Calu3 (cell line): ENCODE data around the gene OGDH. TPM values are rescaled to one million over a fixed set of nuclear protein-coding genes. Genes with fewer than 3 reads are reported as not detected.

Experiments used
- BruUV-seq: library from RNA; stranded (reverse); fragments of 400-500 nt; replicated peaks from 2 replicates; lab custom pipeline; 2021; lab: Mats Ljungman, UMichigan
- CTCF ChIA-PET: fragments of 300-600 bp; sonication (Branson Sonifier 250); formaldehyde crosslinking; loops from one replicate; lab custom pipeline; 2022; ENCODE audit warnings: antibody characterized with exemption; lab: Charles Lee
- DNase-seq: peaks from one replicate; pipeline ENCODE4 v3.0.0; 2022
- H3K27ac Mint-ChIP-seq: one replicate; pipeline ENCODE4 v1.8.0; 2022; ENCODE audit warnings: mixed read lengths; ENCODE audit not compliant: unreplicated experiment
- H3K27me3 Mint-ChIP-seq: one replicate; pipeline ENCODE4 v1.8.0; 2022; ENCODE audit warnings: mixed read lengths; ENCODE audit not compliant: unreplicated experiment
- H3K36me3 Mint-ChIP-seq: one replicate; pipeline ENCODE4 v1.8.0; 2022; ENCODE audit warnings: mild to moderate bottlenecking, moderate library complexity, mixed read lengths; ENCODE audit not compliant: insufficient read depth, unreplicated experiment
- H3K4me1 Mint-ChIP-seq: one replicate; pipeline ENCODE4 v1.8.0; 2022; ENCODE audit warnings: mild to moderate bottlenecking, low read depth, mixed read lengths; ENCODE audit not compliant: unreplicated experiment
- H3K4me3 Mint-ChIP-seq: one replicate; pipeline ENCODE4 v1.8.0; 2022; ENCODE audit warnings: mild to moderate bottlenecking, low read depth, moderate library complexity, mixed read lengths; ENCODE audit not compliant: unreplicated experiment
- H3K9me3 Mint-ChIP-seq: one replicate; pipeline ENCODE4 v1.8.0; 2022; ENCODE audit warnings: low read depth, mixed read lengths; ENCODE audit not compliant: unreplicated experiment
- intact Hi-C: fragments of 100-400 bp; cut with micrococcal nuclease; formaldehyde crosslinking; loops from one replicate; pipeline ENCODE4 v1.10.0; 2022; ENCODE audit not compliant: unreplicated experiment
- total RNA-seq: library from RNA; stranded (reverse); gene quantifications from 2 replicates; pipeline ENCODE4 v1.2.3, GENCODE V29; 2022
- TF ChIP-seq, protein P1 (sequence below): fragments of 200-600 bp; IDR thresholded peaks from one replicate; pipeline ENCODE4 v1.8.0; 2022; ENCODE audit warnings: antibody characterized with exemption; ENCODE audit not compliant: unreplicated experiment

OGDH gene
- total RNA-seq, 1 experiment from 2014 or later, result 100 TPM

DNA sequence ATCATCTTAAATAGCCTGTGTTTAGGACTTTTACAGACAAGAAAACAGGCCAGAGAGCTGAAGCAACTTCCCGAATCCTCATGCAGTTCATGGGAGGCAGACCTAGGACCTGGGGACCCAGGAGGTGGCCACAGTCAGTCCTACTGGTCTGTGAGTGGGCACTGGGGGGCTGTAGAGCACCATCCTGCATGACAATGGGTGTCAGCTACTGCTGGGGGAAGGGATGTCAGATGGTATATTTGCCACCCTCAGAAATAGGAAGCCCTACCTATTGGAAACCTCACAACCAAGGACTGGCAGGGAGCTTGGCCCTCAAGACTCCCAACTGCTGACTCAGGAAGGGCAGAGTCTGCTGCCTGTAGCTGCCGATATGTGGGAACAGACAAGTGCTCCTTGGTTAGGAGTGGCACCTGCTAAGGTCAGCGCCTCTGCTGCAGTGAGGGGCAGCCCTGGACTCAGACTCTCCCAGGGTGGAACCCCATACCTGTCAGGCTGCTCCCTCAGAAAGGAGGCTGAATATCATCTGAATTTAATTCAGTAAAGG, 29.7 kb downstream of the OGDH start:
- DNase-seq, result no peak
- no peaks in the 10 kb centered on the region for H3K27me3 Mint-ChIP-seq
- H3K4me1 Mint-ChIP-seq, result peaks cover 87% of the 10 kb centered on the region
- TF ChIP-seq, protein P1, sequence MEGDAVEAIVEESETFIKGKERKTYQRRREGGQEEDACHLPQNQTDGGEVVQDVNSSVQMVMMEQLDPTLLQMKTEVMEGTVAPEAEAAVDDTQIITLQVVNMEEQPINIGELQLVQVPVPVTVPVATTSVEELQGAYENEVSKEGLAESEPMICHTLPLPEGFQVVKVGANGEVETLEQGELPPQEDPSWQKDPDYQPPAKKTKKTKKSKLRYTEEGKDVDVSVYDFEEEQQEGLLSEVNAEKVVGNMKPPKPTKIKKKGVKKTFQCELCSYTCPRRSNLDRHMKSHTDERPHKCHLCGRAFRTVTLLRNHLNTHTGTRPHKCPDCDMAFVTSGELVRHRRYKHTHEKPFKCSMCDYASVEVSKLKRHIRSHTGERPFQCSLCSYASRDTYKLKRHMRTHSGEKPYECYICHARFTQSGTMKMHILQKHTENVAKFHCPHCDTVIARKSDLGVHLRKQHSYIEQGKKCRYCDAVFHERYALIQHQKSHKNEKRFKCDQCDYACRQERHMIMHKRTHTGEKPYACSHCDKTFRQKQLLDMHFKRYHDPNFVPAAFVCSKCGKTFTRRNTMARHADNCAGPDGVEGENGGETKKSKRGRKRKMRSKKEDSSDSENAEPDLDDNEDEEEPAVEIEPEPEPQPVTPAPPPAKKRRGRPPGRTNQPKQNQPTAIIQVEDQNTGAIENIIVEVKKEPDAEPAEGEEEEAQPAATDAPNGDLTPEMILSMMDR, result no peak
- no TSS peak for BruUV-seq
- CTCF ChIA-PET, result interaction anchor here (4.0 kb wide), 1 partner anchor 30 kb away, joined by 23 read pairs; the partner anchor contains the start of gene OGDH
- intact Hi-C loops, result loop anchor here (5.0 kb wide), 1 partner anchor 49 kb away; no protein-coding TSS in a partner anchor
- peak overlapping the region; percentile 27 for H3K27ac Mint-ChIP-seq
- H3K9me3 Mint-ChIP-seq, result no peaks in the 10 kb centered on the region
- H3K4me3 Mint-ChIP-seq, result no peak overlapping the region
- H3K36me3 Mint-ChIP-seq, result peaks cover 67% of the 10 kb centered on the region

- peaks cover 78% of the 10 kb centered on the region for H3K4me1 Mint-ChIP-seq
- peak overlapping the region; percentile 22 for H3K27ac Mint-ChIP-seq
- no peak for DNase-seq
- no peaks in the 10 kb centered on the region for H3K27me3 Mint-ChIP-seq
- TF ChIP-seq, protein P1, result no peak
- peaks cover 69% of the 10 kb centered on the region for H3K36me3 Mint-ChIP-seq
- H3K9me3 Mint-ChIP-seq, result no peaks in the 10 kb centered on the region
- BruUV-seq, result no TSS peak
- intact Hi-C loops, result loop anchor here (5.0 kb wide), 1 partner anchor 50 kb away; no protein-coding TSS in a partner anchor
- no peak overlapping the region for H3K4me3 Mint-ChIP-seq
- CTCF ChIA-PET, result interaction anchor here (4.0 kb wide), 1 partner anchor 31 kb away, joined by 23 read pairs; the partner anchor contains the start of gene OGDH
These were observed 30.5 kb downstream of the OGDH start for GRCh38 chr7:44636926-44637325.

GRCh38 chr7:44637788-44638594, 31.6 kb downstream of the OGDH start:
- DNase-seq, result peak; percentile 82
- Mint-ChIP-seq H3K36me3 (peaks cover 66% of the 10 kb centered on the region), H3K4me3 (peak overlapping the region; percentile 33), H3K27ac (peak overlapping the region; percentile 94), H3K9me3 (no peaks in the 10 kb centered on the region), H3K27me3 (no peaks in the 10 kb centered on the region), H3K4me1 (peaks cover 75% of the 10 kb centered on the region)
- intact Hi-C loops, result loop anchor here (2.0 to 5.0 kb wide), 3 partner anchors 31 to 113 kb away; partner anchors contain the start of gene OGDH
- TF ChIP-seq, protein P1, result no peak
- no TSS peak for BruUV-seq
- CTCF ChIA-PET, result interaction anchor here (0.6 to 4.0 kb wide), 5 partner anchors 9 to 97 kb away, joined by 3 to 23 read pairs (median 3); partner anchors contain the start of genes NPC1L1 and OGDH

DNA sequence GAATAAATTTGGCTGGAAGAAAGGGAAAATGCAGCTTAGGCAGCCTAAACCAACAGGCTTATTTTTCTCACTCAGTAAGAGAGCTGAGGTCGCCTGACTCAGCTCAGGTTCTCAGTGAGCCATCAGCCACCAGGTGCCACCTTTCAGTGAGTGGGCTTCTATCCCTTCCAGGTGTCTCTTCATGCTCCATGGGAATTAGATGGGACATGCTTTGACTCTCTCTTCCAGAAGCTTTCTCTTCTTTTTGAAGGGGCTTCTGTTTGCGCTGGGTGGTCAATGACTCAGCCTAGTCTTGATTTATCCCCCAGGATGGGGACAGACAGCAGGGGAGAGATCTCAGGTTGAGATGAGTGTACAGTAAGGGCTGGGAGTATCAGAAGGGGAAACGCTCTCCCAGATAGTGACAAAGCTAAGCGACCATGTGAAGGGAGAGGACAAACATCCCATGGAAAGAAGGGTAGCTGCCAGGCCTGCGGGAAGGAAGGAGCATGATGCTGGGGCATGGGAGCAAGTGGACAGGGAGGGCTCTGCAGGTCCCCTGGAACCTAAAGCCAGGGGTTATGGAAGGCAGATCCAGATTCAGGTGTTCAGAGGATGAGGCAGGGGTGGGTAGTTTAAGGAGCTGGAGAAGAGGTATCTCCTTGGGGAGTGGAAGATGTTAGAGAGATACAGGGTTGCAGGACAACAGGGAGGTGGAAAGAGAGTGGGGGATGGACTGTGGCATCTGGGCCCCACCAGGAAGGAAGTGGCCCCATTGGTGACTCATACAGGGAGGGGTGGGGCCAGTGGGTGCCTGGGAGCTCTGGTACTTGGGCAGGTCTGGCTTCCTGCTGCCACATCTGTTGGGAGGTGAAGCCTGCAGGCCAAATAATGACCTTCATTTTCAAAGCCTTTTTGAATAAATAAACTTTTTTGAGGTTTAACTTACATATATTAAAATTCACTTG, 32.5 kb downstream of the OGDH start:
- Mint-ChIP-seq H3K36me3 (peaks cover 59% of the 10 kb centered on the region), H3K27me3 (no peaks in the 10 kb centered on the region), H3K4me3 (peak overlapping the region; percentile 33), H3K9me3 (no peaks in the 10 kb centered on the region), H3K4me1 (peaks cover 67% of the 10 kb centered on the region), H3K27ac (peak overlapping the region; percentile 94)
- peak; percentile 97 for DNase-seq
- TF ChIP-seq, protein P1, result no peak
- intact Hi-C loops, result loop anchor here (2.0 to 5.0 kb wide), 3 partner anchors 32 to 112 kb away; partner anchors contain the start of gene OGDH
- TSS peak; percentile 93 for BruUV-seq
- CTCF ChIA-PET, result interaction anchor here (0.6 to 4.0 kb wide), 15 partner anchors 10 to 274 kb away, joined by 3 to 23 read pairs (median 3); partner anchors contain the start of genes NPC1L1, OGDH and TMED4
